A673 (cell line): ENCODE measurements around the gene FBXO3. TPM values are rescaled to one million over a fixed set of nuclear protein-coding genes. Genes with fewer than 3 reads are reported as not detected.

Experiments
- BruUV-seq: library from RNA; stranded (reverse); fragments of 400-500 nt; replicated peaks from 2 replicates; lab custom pipeline; 2021; lab: Mats Ljungman, UMichigan
- CTCF ChIA-PET: fragments of 300-600 bp; sonication (Branson Sonifier 250); formaldehyde crosslinking; loops from one replicate; lab custom pipeline; 2022; ENCODE audit warnings: antibody characterized with exemption; lab: Charles Lee
- POLR2A ChIA-PET: fragments of 300-600 bp; sonication (Branson Sonifier 250); formaldehyde crosslinking; loops from one replicate; lab custom pipeline; 2022; ENCODE audit warnings: antibody characterized with exemption; ENCODE audit not compliant: low non-redundant PET; lab: Charles Lee
- DNase-seq: peaks from one replicate; pipeline ENCODE4 v3.0.0-alpha.2; 2015; ENCODE audit warnings: low spot score
- H3K27ac ChIP-seq: fragments of 200-600 bp; sonication (generic); 2 replicates; pipeline ENCODE4 v1.5.1; 2016; ENCODE audit warnings: mixed run types, low read depth, mild to moderate bottlenecking, mixed read lengths, antibody characterized with exemption, low read length; ENCODE audit not compliant: poor library complexity, severe bottlenecking
- H3K27me3 ChIP-seq: fragments of 200-600 bp; sonication (generic); replicated peaks from 2 replicates; pipeline ENCODE4 v1.6.1; 2017; ENCODE audit warnings: mixed run types, low read depth, mild to moderate bottlenecking, mixed read lengths, antibody characterized with exemption, low read length; ENCODE audit not compliant: insufficient read depth, poor library complexity
- H3K36me3 ChIP-seq: fragments of 200-600 bp; sonication (generic); 2 replicates; pipeline ENCODE4 v1.6.1; 2016; ENCODE audit warnings: mixed run types, mild to moderate bottlenecking, mixed read lengths, antibody characterized with exemption, low read length; ENCODE audit not compliant: insufficient read depth, poor library complexity, severe bottlenecking
- H3K4me1 ChIP-seq: fragments of 200-600 bp; sonication (generic); 2 replicates; pipeline ENCODE4 v1.6.1; 2017; ENCODE audit warnings: mixed run types, mild to moderate bottlenecking, mixed read lengths, antibody characterized with exemption, low read length; ENCODE audit not compliant: insufficient read depth, poor library complexity, severe bottlenecking
- H3K4me3 ChIP-seq: fragments of 200-600 bp; sonication (generic); 2 replicates; pipeline ENCODE4 v1.5.1; 2016; ENCODE audit warnings: low read depth, mixed run types, mild to moderate bottlenecking, mixed read lengths, low read length; ENCODE audit not compliant: poor library complexity, severe bottlenecking
- H3K9me3 ChIP-seq: fragments of 200-600 bp; sonication (generic); 2 replicates; pipeline ENCODE4 v1.6.1; 2016; ENCODE audit warnings: mixed run types, low read depth, mild to moderate bottlenecking, mixed read lengths, antibody characterized with exemption, low read length; ENCODE audit not compliant: poor library complexity, severe bottlenecking
- EZH2 ChIP-seq: fragments of 200-600 bp; sonication (generic); IDR thresholded peaks from 2 replicates; pipeline ENCODE4 v1.6.1; 2017; ENCODE audit warnings: borderline replicate concordance, low read depth, mild to moderate bottlenecking, mixed read lengths, antibody characterized with exemption, low read length; ENCODE audit not compliant: poor library complexity, severe bottlenecking
- intact Hi-C: fragments of 100-400 bp; cut with micrococcal nuclease; formaldehyde crosslinking; loops from one replicate; pipeline ENCODE4 v1.10.0; 2022; ENCODE audit not compliant: unreplicated experiment
- total RNA-seq: library from RNA; stranded (reverse); gene quantifications from 2 replicates; pipeline ENCODE4 v1.2.3, GENCODE V29; 2021
- TF ChIP-seq, protein P1 (sequence below): fragments of 300-800, 200-600 bp; sonication (generic); conservative IDR thresholded peaks from 2 replicates; pipeline ENCODE4 v1.5.1; 2017; ENCODE audit warnings: low read depth, mild to moderate bottlenecking, antibody characterized with exemption, low read length, moderate library complexity, mixed read lengths

Gene FBXO3
- total RNA-seq, 1 experiment from 2014 or later, result 59.2 TPM

DNA sequence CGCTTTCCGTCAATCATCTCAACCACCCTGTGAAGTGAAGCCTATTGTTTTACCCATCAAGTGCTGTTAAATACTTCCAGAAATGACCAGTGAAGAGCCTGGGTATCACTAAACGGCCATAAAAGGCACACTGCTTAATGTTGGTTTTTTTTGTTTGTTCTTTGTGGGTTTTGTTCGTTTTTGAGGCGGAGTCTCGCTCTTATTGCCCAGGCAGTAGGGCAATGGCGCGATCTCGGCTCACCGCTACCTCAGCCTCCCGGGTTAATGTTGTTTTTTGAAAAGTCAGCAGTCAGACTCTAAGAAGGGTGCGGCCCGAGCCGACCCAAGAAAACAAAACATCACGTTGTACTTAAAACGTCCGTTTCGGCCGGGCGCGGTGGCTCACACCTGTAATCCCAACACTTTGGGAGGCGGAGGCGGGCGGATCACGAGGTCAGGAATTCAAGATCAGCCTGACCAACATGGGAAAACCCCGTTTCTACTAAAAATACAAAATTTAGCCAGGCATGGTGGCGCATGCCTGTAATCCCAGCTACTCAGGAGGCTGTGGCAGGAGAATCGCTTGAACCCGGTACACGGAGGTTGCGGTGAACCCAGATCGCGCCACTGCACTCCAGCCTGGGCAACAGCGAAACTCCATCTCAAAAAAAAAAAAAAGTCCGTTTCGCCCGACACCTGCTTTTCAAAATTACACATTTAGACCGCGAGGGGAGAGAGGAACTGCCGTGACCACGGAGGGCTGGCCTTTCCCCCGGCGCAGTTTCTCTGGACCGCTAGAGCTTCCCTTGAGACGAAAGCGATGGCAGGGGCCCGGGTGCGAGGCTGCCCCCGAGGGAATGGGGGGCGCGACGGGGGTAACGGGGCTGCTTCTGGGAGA lies 38.8 kb downstream of the FBXO3 start:
- intact Hi-C loops, result loop anchor here (2.0 to 5.0 kb wide), 2 partner anchors 373 to 573 kb away; partner anchors contain the start of gene CSTF3

GRCh38 chr11:33734441-33735270 lies 39.7 kb downstream of the FBXO3 start:
- BruUV-seq, result TSS peak; percentile 47
- H3K4me1 ChIP-seq, result peaks cover 22% of the 10 kb centered on the region
- no peak overlapping the region for H3K27ac ChIP-seq
- TF ChIP-seq, protein P1, sequence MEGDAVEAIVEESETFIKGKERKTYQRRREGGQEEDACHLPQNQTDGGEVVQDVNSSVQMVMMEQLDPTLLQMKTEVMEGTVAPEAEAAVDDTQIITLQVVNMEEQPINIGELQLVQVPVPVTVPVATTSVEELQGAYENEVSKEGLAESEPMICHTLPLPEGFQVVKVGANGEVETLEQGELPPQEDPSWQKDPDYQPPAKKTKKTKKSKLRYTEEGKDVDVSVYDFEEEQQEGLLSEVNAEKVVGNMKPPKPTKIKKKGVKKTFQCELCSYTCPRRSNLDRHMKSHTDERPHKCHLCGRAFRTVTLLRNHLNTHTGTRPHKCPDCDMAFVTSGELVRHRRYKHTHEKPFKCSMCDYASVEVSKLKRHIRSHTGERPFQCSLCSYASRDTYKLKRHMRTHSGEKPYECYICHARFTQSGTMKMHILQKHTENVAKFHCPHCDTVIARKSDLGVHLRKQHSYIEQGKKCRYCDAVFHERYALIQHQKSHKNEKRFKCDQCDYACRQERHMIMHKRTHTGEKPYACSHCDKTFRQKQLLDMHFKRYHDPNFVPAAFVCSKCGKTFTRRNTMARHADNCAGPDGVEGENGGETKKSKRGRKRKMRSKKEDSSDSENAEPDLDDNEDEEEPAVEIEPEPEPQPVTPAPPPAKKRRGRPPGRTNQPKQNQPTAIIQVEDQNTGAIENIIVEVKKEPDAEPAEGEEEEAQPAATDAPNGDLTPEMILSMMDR, result no peak
- no peak for TF ChIP-seq EZH2
- no peaks in the 10 kb centered on the region for H3K9me3 ChIP-seq
- intact Hi-C loops, result loop anchor here (5.0 kb wide), 1 partner anchor 572 kb away; the partner anchor contains the start of gene CSTF3
- no peaks in the 10 kb centered on the region for H3K27me3 ChIP-seq
- no peak for DNase-seq
- H3K36me3 ChIP-seq, result no peaks in the 10 kb centered on the region
- H3K4me3 ChIP-seq, result peak overlapping the region; percentile 67
- ChIA-PET CTCF (no interaction called here), POLR2A (interaction anchor here (0.6 kb wide), 1 partner anchor 34 kb away, joined by 9 read pairs; the partner anchor contains the start of gene C11orf91)

More for the DNA sequence above, 38.8 kb downstream of the FBXO3 start:
- BruUV-seq, result no TSS peak
- H3K4me3 ChIP-seq, result peak overlapping the region; percentile 67
- peak; percentile 65 for DNase-seq
- no peaks in the 10 kb centered on the region for H3K27me3 ChIP-seq
- H3K36me3 ChIP-seq, result no peaks in the 10 kb centered on the region
- TF ChIP-seq EZH2, result no peak
- TF ChIP-seq, protein P1, result no peak
- H3K27ac ChIP-seq, result peak overlapping the region; percentile 74
- POLR2A ChIA-PET, result no interaction called here
- peaks cover 22% of the 10 kb centered on the region for H3K4me1 ChIP-seq
- CTCF ChIA-PET, result no interaction called here
- no peaks in the 10 kb centered on the region for H3K9me3 ChIP-seq

GRCh38 chr11:33733980-33734379 lies 40.3 kb downstream of the FBXO3 start:
- ChIA-PET CTCF (interaction anchor here (1.4 kb wide), 1 partner anchor 8 kb away, joined by 6 read pairs; no protein-coding TSS in a partner anchor), POLR2A (interaction anchor here (0.6 kb wide), 1 partner anchor 33 kb away, joined by 9 read pairs; the partner anchor contains the start of gene C11orf91)
- no peak for DNase-seq
- BruUV-seq, result no TSS peak
- intact Hi-C loops, result no loop called here
- H3K36me3 ChIP-seq, result no peaks in the 10 kb centered on the region
- no peak overlapping the region for H3K4me3 ChIP-seq
- H3K4me1 ChIP-seq, result peaks cover 22% of the 10 kb centered on the region
- no peaks in the 10 kb centered on the region for H3K9me3 ChIP-seq
- no peaks in the 10 kb centered on the region for H3K27me3 ChIP-seq
- TF ChIP-seq, protein P1, result no peak
- TF ChIP-seq EZH2, result no peak
- no peak overlapping the region for H3K27ac ChIP-seq
